Measurements from ENCODE around the gene SLC25A12. TPM values are rescaled to one million over a fixed set of nuclear protein-coding genes. Genes with fewer than 3 reads are reported as not detected.
A peak's percentile ranks its signal among the peaks of the same experiment; 100 is the strongest.

The SLC25A12 gene
- total and polyA plus RNA-seq, 9 of the 15 experiments (the other 6 are each of a cell fraction or from before 2014, with no cell fraction given) = 13.5 to 36.5 (median 21.7) TPM

DNA sequence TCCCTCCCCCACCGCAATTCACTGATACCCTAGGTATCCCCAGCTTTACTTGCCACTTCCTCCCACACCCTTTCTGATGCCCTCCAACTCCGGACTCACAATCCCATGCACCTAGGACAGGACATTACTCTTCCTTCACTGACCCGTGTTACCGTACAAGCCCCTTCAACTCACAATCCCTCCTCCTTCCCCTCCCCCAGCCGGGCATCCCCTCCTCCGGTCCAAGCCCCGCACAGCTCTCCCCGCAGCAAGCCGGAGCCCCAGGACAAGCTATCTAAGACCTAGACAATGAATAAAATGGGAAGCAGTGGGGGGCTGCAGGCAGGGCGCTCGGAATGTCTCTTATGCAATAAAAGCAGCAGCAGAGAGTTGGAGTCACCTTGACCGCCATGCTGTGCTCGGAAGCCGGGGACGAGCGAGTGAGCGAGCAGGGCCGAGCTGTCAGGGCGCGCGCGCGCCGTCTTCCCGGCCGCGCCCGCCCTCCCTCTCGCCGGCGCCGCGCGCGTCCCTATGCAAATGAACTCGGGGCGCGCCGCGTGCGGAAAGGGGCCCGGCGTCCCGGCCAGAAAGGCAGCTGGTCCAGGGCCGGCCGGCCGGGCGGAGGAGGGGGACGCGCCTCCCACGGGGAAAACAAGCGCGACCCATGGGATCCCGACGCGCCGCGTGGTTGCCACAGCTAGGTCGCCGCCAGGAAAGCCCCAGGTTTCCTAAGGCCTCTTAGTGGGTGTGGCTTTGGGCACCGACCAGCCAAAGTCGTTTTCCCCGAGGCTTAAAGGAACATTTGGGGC, at the start of gene SLC25A12 (continued):
- TF ChIP-seq, protein P1, sequence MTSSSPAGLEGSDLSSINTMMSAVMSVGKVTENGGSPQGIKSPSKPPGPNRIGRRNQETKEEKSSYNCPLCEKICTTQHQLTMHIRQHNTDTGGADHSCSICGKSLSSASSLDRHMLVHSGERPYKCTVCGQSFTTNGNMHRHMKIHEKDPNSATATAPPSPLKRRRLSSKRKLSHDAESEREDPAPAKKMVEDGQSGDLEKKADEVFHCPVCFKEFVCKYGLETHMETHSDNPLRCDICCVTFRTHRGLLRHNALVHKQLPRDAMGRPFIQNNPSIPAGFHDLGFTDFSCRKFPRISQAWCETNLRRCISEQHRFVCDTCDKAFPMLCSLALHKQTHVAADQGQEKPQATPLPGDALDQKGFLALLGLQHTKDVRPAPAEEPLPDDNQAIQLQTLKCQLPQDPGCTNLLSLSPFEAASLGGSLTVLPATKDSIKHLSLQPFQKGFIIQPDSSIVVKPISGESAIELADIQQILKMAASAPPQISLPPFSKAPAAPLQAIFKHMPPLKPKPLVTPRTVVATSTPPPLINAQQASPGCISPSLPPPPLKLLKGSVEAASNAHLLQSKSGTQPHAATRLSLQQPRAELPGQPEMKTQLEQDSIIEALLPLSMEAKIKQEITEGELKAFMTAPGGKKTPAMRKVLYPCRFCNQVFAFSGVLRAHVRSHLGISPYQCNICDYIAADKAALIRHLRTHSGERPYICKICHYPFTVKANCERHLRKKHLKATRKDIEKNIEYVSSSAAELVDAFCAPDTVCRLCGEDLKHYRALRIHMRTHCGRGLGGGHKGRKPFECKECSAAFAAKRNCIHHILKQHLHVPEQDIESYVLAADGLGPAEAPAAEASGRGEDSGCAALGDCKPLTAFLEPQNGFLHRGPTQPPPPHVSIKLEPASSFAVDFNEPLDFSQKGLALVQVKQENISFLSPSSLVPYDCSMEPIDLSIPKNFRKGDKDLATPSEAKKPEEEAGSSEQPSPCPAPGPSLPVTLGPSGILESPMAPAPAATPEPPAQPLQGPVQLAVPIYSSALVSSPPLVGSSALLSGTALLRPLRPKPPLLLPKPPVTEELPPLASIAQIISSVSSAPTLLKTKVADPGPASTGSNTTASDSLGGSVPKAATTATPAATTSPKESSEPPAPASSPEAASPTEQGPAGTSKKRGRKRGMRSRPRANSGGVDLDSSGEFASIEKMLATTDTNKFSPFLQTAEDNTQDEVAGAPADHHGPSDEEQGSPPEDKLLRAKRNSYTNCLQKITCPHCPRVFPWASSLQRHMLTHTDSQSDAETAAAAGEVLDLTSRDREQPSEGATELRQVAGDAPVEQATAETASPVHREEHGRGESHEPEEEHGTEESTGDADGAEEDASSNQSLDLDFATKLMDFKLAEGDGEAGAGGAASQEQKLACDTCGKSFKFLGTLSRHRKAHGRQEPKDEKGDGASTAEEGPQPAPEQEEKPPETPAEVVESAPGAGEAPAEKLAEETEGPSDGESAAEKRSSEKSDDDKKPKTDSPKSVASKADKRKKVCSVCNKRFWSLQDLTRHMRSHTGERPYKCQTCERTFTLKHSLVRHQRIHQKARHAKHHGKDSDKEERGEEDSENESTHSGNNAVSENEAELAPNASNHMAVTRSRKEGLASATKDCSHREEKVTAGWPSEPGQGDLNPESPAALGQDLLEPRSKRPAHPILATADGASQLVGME (CRISPR knock-in tag; IDR thresholded peaks at IDR 0.05) = no peak
- TF ChIP-seq ETV6 (IDR thresholded peaks at IDR 0.05; ENCODE audit: borderline replicate concordance in 1 of 2, low read depth in 2 of 2, low read length in 1 of 2) (no peak), ETV6 (CRISPR knock-in tag; IDR thresholded peaks at IDR 0.05; ENCODE audit: borderline replicate concordance) (no peak), ZNF699 (CRISPR knock-in tag; IDR thresholded peaks at IDR 0.05; ENCODE audit: insufficient replicate concordance) (no peak), TEAD2 (tag; IDR thresholded peaks at IDR 0.05) (no peak), SNIP1 (IDR thresholded peaks at IDR 0.05; ENCODE audit: low read depth) (no peak), NCOA2 (IDR thresholded peaks at IDR 0.05; ENCODE audit: partially characterized antibody in 2 of 2) (no peak), HMGXB4 (CRISPR knock-in tag; IDR thresholded peaks at IDR 0.05) (no peak), CBX3 (IDR thresholded peaks at IDR 0.05; ENCODE audit: borderline replicate concordance in 1 of 2, low read length in 2 of 2) (peak in 1 of 2 experiments; percentile 48; a peak in 1 of 3 replicates), SPI1 (IDR thresholded peaks at IDR 0.05; ENCODE audit: borderline replicate concordance, low read depth, low read length) (peak; percentile 84), ZNF77 (CRISPR knock-in tag; IDR thresholded peaks at IDR 0.05) (no peak), RBBP5 (IDR thresholded peaks at IDR 0.05; ENCODE audit: borderline replicate concordance, insufficient read depth, low read length, poor library complexity, severe bottlenecking) (peak; percentile 91), HNRNPH1 (optimal IDR thresholded peaks at IDR 0.05; ENCODE audit: low read depth, low read length) (no peak), ZZZ3 (IDR thresholded peaks at IDR 0.05) (no peak)
- TF ChIP-seq, protein P2, sequence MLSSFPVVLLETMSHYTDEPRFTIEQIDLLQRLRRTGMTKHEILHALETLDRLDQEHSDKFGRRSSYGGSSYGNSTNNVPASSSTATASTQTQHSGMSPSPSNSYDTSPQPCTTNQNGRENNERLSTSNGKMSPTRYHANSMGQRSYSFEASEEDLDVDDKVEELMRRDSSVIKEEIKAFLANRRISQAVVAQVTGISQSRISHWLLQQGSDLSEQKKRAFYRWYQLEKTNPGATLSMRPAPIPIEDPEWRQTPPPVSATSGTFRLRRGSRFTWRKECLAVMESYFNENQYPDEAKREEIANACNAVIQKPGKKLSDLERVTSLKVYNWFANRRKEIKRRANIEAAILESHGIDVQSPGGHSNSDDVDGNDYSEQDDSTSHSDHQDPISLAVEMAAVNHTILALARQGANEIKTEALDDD (IDR thresholded peaks at IDR 0.05) = no peak
- TF ChIP-seq, protein P3, sequence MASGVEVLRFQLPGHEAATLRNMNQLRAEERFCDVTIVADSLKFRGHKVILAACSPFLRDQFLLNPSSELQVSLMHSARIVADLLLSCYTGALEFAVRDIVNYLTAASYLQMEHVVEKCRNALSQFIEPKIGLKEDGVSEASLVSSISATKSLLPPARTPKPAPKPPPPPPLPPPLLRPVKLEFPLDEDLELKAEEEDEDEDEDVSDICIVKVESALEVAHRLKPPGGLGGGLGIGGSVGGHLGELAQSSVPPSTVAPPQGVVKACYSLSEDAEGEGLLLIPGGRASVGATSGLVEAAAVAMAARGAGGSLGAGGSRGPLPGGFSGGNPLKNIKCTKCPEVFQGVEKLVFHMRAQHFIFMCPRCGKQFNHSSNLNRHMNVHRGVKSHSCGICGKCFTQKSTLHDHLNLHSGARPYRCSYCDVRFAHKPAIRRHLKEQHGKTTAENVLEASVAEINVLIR (CRISPR knock-in tag; IDR thresholded peaks at IDR 0.05) = no peak

All from K562 (cell line).